Loucy (cell line): ENCODE measurements around the gene MPG.

Experiments
- CTCF ChIP-seq: fragments of 200-600 bp; sonication (generic); conservative IDR thresholded peaks from 2 replicates; pipeline ENCODE4 v1.5.1; 2014; ENCODE audit warnings: mild to moderate bottlenecking, antibody characterized with exemption, low read length
- EZH2phosphoT487 ChIP-seq: fragments of 200-600 bp; IDR thresholded peaks from 2 replicates; pipeline ENCODE4 v1.6.1; 2018; ENCODE audit warnings: antibody characterized with exemption, mild to moderate bottlenecking, moderate library complexity, borderline replicate concordance

GRCh38 chr16:64914-65255, 13.1 kb upstream of the MPG start:
- no peak for TF ChIP-seq CTCF
- TF ChIP-seq EZH2phosphoT487 = no peak
